ENCODE results near the gene DPM2.

Gene DPM2, protein sequence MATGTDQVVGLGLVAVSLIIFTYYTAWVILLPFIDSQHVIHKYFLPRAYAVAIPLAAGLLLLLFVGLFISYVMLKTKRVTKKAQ

DNA sequence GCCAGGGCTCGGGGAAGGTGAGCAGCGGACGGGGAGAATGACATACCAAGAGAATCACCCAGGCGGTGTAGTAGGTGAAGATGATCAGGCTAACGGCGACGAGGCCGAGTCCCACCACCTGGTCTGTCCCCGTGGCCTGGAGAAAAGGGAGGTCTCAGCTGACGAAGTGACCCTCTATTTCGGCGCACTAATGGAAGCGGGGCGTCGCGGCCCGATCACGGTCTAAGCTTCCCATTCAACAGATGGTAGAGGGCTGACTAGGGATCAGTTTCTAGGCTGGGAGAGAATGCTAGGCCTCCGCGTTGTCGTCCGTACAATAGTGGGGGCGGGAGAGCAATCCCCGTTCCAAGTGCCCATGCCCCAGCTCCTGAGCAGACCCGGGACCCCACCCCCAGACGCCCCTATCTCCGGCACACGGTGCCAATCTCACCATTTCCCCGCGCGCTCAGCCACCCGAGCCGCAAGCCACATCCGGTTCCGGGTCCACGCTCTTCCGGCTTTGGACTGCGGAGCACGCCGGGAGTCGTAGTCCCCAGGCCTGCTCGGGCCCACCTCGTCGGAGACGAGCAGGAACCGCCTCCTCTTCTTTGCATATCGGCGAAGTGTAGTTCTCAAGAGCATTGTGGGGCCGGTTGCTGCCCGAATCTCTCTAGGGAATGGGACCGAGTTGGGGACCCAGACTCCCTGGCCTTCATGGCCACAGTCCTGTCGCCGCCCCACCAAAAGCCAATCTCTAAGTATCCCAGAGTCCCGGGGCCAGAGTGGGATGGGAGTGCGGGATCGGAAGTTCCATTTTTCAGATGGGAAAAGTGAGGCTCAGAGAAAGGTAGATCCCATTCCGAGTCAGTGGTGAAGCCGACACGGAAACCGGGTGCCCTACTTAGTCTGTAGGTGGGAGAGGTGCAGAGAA lies at the start of gene DPM2:
Gene DPM2 (minus strand): TSS at position 467 of the 910 bp plus-strand sequence. CDS start 34 bp downstream, at position 433.
- DNase-seq (ENCODE audit: low spot score): peak; percentile 95

DNA sequence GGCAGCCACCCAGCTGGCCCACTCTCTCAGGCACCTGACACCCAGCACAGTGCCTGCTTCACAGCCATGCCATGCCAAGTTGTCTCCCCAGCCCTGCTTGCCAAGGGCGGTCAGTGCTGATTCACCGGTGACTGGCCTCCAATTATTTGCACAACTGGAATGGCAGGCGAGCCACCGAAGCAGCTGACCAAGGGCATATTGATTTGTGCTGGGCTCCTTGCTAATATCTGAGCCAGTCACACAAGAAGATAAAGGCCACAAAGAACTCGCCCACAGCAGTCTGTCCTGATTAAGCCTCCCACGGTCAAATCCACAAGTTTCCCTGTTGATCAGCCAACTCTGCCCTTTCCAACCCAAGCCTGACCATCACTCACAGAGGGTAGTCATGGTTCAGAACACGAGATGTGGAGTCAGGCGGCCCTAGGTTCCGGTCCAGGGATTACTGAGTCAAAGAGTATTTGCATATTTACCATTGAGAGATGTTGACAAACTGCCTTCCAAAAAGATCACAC lies 49.5 kb upstream of the DPM2 start:
- no peak for DNase-seq (ENCODE audit: low spot score)

DNA sequence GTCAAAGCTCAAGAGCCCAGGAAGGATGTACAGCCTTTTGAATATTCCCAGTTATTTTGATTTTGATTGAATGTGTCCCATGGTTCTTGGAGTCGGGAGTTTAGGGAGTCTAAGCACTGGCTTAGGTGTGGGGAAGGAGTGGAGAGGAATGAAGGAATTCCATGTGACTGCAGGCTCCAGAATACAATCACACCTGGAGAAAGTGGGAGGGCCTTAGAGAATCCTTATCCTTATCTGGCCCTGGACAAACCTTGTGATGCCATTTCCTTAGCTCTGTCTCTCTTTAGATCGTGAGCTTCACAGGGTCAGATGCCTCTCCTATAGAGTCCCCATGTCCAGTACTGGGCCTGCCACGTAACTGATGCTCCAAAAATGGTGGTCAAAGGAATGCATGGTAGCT lies 47.4 kb upstream of the DPM2 start:
- no peak for DNase-seq (ENCODE audit: low spot score)

DNA sequence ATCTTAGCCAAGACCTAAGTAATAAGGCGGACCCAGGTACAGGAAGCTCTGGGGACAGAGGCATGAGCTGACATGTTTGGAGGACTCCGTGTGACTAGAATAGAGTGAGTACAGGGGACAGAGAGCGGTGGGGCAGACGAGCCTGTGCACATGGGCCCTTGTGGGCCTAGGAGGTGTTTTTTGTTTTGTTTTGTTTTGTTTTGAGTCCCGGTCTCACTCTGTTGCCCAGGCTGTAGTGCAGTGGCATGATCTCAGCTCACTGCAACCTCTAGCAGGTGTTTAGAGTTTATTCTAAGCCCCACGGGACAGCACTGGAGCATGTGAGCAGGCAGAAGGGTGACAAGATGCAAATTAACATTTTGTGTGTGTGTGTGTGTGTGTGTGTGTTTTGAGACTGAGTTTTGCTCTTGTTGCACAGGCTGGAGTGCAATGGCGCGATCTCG lies 46.2 kb upstream of the DPM2 start:
- DNase-seq (ENCODE audit: low spot score): no peak

DNA sequence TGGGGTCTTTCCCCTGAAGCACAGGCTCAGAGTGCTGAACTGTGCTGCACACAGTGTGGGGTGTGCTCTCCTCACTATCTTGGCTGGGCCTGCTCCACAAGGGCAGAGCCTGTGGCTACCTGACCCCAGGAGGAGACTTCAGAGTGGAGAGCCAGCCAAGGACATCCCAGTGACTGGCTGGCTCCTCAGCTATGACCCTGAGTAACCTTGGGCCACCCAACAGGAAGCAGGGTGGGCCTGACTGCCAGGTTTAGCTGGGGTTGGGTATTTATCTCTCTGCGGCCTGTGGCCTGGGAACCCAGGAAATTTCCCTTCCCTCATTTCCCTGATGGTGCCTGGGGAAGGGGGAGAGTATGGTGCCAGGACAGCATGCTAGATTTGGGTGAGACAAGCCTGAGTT lies 45.3 kb upstream of the DPM2 start:
- DNase-seq (ENCODE audit: low spot score): no peak

DNA sequence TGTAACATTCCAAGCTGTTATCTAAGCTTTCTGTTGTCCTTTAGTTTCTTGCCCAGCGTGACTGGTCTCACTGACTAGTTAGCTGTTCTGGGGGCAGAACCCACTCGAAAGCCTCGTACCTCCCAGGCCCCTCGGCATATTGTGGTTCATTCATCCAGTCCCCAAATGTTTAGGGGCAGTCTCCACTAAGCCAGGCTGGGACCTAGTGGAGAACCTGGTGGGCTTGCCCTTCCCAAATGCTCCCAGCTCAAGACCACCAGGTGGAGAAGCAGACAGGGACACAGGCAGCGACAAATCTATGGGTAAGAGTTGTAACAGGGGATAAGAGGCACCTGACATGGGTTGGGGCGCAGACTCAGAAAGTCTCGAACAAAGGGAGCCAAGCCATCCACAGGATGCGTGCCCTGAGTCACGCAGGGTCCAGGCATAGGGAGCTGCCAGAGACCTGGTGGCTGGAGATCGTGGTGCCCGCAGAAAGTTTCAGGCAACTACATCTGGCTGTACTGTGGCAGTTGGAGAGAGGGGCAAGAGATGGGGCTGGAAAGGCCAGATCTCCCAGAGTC lies 44.0 kb upstream of the DPM2 start:
- DNase-seq (ENCODE audit: low spot score): peak; percentile 58

DNA sequence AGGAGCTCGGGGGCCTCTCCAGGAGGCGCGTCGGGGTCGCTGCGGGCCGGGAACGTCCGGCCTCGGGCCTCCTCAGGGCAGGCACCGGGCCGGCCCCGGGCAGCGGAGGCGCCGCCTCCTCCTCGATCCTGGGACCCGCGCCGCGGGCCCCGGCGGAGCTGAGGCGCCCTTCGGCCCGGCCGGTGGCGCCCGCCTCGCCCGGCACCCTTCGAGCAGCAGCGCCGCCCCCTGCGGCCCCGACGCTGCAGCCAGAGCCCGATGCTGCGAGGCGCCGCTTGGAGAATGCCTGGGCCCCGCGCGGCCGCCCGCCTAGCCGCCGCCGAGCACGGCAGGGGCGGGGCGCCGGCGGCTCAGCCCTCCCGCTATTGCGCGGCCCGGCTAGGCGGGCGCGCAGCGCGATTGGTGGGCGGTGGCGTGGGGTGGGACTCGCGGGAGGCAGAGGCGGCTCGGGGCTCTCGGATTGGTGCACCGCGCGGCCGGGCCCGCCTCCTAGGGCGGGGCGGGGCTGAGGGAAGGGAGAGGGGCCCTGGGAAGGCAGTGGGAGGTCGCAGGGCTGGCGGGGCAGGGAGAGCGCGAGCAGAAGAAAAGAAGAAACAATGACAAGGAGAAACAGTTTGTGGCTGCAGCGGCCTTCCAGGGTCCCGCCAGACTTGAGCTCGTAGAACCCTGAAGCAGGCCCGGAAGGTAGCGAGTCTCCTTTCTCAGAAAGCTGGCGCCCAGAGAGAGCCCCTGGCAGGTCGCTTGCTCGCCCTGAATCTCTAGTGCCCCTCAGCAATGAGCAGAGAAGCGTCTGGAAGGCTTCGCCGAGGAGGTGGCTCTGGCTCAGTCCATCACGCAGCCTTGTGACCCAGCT lies 43.3 kb upstream of the DPM2 start, which contains the start of gene EEIG1:
Gene EEIG1 (minus strand): TSS at position 284 of the 853 bp plus-strand sequence. CDS start 852 bp downstream, outside the sequence.
- DNase-seq (ENCODE audit: low spot score): peak; percentile 98

DNA sequence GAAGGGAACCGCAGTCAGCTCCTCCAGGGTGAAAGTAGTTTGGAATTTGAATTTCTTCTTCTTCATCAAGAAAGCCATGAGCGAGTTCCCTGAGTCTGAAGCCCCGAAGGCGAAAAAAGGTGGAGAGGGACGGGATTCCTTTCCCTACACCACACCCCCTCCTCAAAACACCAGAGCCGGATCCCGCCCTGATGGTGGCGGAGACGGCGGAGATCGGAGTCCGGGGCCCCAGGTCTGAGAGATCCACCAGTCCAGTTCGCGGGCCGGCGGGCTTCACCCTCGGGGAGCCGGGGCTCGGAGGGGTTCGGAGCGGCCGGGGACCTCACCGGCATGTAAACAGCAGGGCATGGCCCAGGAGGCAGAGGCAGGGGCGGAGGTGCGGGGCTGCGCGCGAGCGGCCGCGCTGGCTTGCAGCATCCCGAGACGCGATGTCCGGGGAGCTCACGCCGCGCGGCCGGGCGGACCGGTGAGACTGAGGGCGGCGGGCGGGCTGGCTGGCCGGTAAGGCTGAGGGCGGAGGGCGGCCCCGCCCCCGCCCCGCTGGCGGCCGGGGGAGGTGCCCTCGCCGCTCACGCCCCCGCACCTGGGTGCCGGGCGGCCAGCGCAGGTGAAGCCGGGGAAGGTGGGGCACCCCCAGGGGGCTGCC lies 42.5 kb upstream of the DPM2 start:
- no peak for DNase-seq (ENCODE audit: low spot score)

DNA sequence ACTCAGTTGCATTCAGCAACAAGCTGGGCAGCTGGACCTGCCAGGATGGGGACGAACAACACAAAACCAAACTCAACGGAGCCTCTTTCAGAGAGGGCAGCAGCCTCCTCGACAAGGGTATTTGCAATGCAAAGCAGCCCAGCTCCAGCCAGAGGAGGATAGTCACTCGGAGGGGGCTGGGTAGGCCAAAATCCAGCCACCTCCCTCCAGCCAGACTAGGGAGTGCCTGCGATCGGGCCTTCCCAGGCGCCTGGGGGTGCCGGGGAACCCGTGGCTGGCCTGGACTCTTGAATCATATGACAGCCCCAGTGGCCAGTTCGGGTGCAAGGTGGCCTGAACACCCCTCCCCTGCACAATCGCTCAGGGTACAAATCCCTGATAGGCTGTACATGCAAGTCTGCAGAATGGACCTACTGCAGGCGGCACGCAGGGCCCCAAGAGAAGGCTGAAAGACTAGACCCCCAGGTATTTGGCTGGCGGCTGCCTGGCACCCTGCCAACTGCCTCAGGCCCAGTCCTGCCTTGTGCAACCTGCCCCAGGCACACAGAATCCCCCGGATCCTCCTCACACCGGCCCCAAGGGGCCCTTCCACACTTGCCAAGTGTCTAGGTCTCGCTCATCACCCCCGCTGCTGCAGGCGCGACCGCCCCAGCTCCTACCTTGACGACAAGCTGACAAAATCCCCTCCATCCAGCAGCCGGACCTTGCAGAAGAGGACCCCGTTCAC lies 41.8 kb upstream of the DPM2 start:
- peak; percentile 68 for DNase-seq (ENCODE audit: low spot score)

DNA sequence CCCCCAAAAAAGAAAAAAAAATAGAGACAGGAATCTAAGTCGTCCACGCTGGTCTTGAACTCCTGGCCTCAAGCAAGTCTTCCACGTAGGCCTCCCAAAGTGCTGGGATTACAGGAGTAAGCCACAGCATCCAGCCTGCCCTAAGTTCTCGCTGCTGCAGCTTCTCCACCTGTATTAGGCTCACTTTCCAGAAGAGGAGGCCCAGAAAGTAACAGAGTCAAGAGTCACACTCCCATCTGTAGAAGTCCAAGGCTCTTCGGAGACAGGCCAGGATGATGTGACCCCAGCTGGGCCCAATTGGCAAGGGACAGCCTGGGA lies 41.3 kb upstream of the DPM2 start:
- no peak for DNase-seq (ENCODE audit: low spot score)

DNA sequence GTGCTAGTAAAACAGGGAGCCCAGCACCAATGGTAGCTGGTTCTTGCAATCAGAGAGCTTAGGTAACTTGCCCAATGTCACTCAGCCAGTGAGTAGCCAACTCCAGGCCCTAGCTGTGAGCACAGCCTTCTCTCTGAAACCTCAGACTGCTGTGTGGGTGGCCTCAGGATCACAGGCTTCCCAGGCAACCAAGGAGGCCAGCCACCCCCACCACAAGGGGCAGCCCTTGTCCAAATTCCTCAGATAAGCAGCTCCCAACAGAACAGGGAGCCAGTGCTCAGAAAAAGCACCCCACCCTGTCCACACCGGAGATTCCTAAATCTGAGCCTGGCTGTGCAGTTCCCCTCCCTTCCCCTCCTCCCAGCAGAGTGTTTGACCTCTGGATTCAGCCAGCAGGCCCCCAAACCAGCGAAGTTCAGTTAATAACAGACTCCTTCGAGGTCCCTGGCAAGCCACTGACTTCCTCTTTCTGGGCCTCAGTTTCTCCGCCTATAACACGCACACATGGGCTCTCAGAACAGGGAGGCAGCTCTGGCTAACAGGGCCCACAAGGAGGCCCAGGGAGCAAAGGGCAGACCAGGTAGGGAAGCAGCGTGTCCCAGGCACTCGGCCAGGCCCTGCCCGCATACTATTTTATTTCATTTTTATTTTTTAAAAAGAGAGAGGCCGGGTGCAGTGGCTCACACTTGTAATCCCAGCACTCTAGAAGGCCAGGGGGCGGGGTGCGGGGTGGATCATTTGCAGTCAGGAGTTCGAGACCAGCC lies 40.4 kb upstream of the DPM2 start:
- DNase-seq (ENCODE audit: low spot score): peak; percentile 90

DNA sequence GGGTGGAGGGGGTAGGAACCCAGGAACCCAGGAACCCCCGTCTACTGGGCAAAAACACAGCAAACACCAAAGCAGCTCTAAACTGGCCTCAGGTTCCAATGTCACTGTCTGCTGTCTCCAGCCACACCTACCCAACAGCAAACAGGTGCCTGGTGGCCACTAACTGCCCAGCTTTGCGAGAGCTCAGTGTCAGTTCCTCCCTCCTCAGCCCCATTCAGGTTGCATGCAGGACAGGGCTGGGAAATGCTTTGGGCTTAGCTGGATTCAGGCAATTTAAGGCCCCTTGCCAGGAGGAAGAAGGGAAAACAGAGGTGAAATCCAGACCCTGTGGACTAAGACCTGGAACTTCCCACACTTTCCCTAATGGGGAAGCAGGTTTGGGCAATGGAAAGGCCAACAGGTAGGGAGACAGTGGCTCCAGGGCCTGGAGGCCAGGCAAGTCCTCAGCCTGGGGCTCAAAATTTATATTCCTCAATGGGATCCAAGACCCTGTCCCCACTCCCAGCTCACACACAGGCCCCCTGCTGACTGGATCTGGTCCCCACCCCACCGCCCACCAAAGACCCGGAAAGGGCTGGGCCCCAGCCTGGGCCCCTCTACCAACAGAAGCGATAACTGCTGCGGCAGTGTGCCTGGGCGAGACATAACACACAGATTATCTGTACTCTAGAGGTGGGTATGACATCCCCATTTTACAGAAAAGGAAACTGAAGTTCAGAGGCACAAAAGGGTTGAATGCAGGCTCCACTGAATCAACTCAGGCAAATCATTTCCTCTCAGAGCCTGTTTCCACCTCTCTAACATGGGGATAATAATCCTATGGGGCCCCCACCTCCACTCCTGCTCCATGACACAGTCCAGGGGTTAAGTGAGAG lies 39.6 kb upstream of the DPM2 start:
- DNase-seq (ENCODE audit: low spot score): no peak

DNA sequence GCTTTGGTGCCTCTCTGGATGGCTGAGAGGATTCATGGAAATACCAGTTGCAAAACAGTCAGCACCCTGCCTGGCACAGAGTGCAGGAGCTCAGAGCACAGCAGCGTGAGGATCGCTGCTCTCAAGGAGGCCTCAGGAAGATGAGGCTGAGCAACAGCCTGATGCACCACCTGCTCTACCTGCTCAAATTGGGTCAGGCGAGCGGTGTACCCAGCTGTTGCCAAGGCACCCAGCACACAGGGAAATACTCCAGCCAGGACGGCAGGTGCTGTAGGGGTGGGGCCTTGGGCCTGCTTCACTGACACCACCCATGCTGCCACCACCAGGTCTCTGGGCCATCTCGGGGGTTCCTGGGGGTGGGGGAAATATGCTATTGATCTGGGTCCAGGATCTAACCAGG lies 38.8 kb upstream of the DPM2 start:
- no peak for DNase-seq (ENCODE audit: low spot score)

DNA sequence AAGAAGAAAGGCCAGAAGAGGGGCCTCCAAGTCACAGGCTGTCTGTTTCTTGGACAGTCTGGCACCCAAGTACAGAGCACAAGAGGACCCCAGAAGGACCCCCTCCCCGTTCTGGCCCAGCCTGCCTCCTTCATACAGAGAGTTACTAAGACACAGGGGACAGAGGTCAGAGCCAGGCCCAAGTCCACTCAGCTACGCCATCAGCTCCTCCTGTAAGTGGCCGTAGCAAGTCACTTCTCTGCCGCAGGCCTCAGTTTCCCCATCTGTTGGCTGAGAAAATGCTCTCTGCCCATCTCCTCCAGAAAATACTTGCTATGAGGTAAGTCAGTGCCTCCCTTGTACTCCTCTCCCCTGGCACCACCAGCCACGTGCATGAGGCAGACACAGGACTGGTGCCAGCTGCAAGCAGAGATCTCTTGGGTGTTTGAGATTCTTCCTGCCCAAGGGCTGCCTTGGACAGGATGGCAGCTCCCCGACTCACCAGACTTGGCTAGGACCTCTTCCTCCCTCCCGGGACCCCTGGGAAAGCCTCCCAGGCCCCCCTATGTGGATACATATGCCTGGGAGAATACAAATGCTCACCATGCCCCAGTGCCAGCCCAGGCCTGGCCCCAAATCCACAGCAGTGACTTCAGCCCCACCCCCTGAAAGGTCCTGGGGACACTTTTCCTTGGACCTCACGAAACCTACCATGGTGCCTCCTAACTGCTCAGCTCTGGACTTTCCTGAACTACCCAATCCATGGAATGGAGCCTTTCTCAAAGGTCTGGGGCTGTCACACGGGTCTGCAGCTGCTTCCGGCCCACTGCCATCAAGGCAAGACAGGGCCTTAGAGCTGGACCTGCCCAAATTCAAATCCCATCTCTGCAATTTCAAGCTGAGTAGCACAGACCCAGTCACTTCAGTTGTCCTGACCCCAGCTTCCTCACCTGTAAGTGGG lies 38.0 kb upstream of the DPM2 start:
- no peak for DNase-seq (ENCODE audit: low spot score)

DNA sequence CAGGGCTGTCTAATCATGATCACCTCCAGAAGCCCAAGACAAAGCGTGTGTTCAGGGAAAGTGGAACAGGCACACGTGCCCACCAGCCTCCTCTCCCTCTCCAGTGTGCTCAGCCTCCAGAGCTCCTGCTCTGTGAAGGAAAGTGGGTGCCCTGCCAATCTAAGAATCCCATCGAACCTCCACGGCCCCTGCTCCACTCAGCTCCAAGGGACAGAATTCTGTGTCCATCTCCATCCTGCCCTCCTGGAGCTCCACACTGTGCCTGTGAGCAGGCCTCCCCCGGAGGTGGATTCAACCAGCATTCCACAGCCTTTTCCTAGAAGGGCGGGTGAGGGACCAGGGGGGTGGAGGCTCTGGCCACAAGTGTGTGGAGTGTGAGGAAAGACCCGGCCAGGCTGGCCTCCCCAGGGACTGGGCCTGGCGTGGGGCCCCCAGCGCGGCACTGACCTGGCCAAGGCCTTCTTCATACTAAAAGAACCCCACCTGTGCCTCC lies 37.2 kb upstream of the DPM2 start:
- peak; percentile 46 for DNase-seq (ENCODE audit: low spot score)

DNA sequence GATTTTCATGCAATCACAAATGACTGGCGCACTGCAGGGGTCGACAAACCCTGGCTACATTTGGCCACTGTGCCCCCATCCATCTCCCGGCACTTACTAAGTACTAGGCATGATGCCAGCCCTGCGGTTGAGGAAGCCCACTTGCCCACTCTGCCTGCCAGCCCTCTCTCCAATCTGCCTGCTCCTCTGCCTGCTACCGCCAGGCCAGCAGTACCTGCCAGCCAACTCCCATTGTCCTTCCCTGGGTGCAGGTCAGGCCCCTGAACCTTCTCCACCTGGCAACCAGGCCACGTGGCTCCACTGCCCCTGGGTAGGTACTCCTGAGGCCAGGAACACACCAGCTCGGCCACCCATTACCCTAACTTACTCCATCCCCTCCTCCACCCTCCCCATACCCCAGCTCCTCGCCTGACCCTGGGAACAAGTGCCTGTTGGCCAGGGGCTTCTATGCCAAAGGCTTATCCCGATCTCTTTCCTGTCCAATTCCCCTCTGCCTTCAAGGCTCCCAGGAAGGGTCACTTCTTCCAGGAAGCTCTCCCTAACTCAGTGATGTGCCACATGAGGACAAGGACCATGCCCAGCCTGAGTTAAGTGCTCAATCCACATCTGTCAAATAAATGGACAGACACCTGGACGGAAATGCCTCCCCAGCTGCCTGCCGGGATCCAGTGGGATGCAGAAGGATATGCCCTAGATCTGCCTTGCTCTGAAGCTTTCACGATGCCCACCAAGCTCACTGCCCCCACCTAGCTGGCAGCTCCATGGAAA lies 36.5 kb upstream of the DPM2 start:
- no peak for DNase-seq (ENCODE audit: low spot score)

Data from hepatic stellate cell (primary cell).